AG09319 (cell line): ENCODE data around the gene TBC1D2B.

Experiments
- DNase-seq: peaks from one replicate; pipeline ENCODE4 v3.0.0-alpha.2; 2010; ENCODE audit warnings: low read depth; ENCODE audit errors: extremely low read depth
- CTCF ChIP-seq: IDR thresholded peaks from 2 replicates; pipeline ENCODE4 v1.5.1; 2011; ENCODE audit warnings: low read depth, mild to moderate bottlenecking, inconsistent platforms, low read length, moderate library complexity

The TBC1D2B gene

GRCh38 chr15:78077871-78078210 lies 330 bp upstream of the TBC1D2B start:
- no peak for TF ChIP-seq CTCF

GRCh38 chr15:78076231-78077052 lies 1.1 kb downstream of the TBC1D2B start:
- no peak for DNase-seq
- TF ChIP-seq CTCF: peak; percentile 34

More at GRCh38 chr15:78077871-78078210, 330 bp upstream of the TBC1D2B start:
- no peak for DNase-seq

- no peak for DNase-seq
These were observed 1.9 kb downstream of the TBC1D2B start for GRCh38 chr15:78075490-78076230.

GRCh38 chr15:78073046-78073787 lies 4.3 kb downstream of the TBC1D2B start:
- DNase-seq: no peak
- TF ChIP-seq CTCF: no peak

More at GRCh38 chr15:78075490-78076230, 1.9 kb downstream of the TBC1D2B start:
- TF ChIP-seq CTCF: no peak

- no peak for TF ChIP-seq CTCF
- DNase-seq: peak; percentile 81
These were observed 5.2 kb downstream of the TBC1D2B start for GRCh38 chr15:78072080-78072892.

- no peak for TF ChIP-seq CTCF
- DNase-seq: no peak
These were observed 6.1 kb downstream of the TBC1D2B start for GRCh38 chr15:78071383-78071782.
